ENCODE data around the gene IL31RA. TPM values are rescaled to one million over a fixed set of nuclear protein-coding genes. Genes with fewer than 3 reads are reported as not detected.

IL31RA gene
- total and polyA plus RNA-seq, 10 of the 15 experiments (the other 5 are each of a cell fraction or from before 2014, with no cell fraction given) = 0.03 to 0.31 (median 0.11) TPM; not detected in 2

- in situ Hi-C loops (cut with MboI) (no loop called here), intact Hi-C loops (cut with micrococcal nuclease; ENCODE audit: unreplicated experiment) (no loop called here)
- no peak overlapping the region for H3K27ac ChIP-seq (ENCODE audit: control insufficient read depth, insufficient read depth)
- ChIA-PET POLR2A (interaction anchor here (0.6 kb wide), 1 partner anchor 338 kb away, joined by 6 read pairs; no protein-coding TSS in a partner anchor), CTCF (interaction anchor here (1.3 kb wide), 1 partner anchor 72 kb away, joined by 3 read pairs; no protein-coding TSS in a partner anchor), SMC1A (ENCODE audit: uncharacterized antibody, unreplicated experiment) (interaction anchor here (2.4 kb wide), 2 partner anchors 9 to 26 kb away, joined by 5 to 7 read pairs; no protein-coding TSS in a partner anchor), RAD21 (ENCODE audit: unreplicated experiment) (no interaction called here)
- H3K36me3 ChIP-seq (ENCODE audit: control insufficient read depth in 2 of 2, insufficient read depth in 2 of 2, low read length in 1 of 2) = no peaks in the 10 kb centered on the region
- TF ChIP-seq SPI1 (IDR thresholded peaks at IDR 0.05; ENCODE audit: borderline replicate concordance, insufficient read depth, low read depth, low read length) (0 out of 2 replicates have a peak, but pooled peaks have one; percentile 12), PRDM15 (CRISPR knock-in tag; IDR thresholded peaks at IDR 0.05) (no peak), IKZF1 (conservative IDR thresholded peaks at IDR 0.05) (peak; percentile 23; the same call in 1 of the 2 replicates), ZBTB33 (IDR thresholded peaks at IDR 0.05) (no peak), HDAC6 (IDR thresholded peaks at IDR 0.05; ENCODE audit: unreplicated experiment) (no peak), IRF4 (IDR thresholded peaks at IDR 0.05; ENCODE audit: low read depth, low read length) (no peak), ZNF24 (IDR thresholded peaks at IDR 0.05) (no peak), IKZF2 (IDR thresholded peaks at IDR 0.05) (peak in 1 of 2 experiments; percentile 33; a peak in 1 of 4 replicates), KAT2A (conservative IDR thresholded peaks at IDR 0.05; ENCODE audit: control insufficient read depth, low read depth, low read length) (no peak), PAX8 (IDR thresholded peaks at IDR 0.05) (no peak)
- H3K4me2 ChIP-seq (ENCODE audit: control insufficient read depth, insufficient read depth) = no peak overlapping the region
- H3K9me3 ChIP-seq (replicated peaks; ENCODE audit: control insufficient read depth, insufficient read depth, low read length) = no peaks in the 10 kb centered on the region; the same call in 2 of the 3 replicates
- H3K4me3 ChIP-seq = no peak overlapping the region
- DNase-seq (ENCODE audit: low read depth, low spot score) (no peak), ATAC-seq (no peak; the same call in 2 of the 3 replicates), FAIRE-seq (no peak)
- no peaks in the 10 kb centered on the region for H3K79me2 ChIP-seq (ENCODE audit: control insufficient read depth, insufficient read depth, low read length)
- 56% methylated on average over 9 of the region's 9 CpGs for WGBS (ENCODE audit: insufficient coverage, insufficient replicate concordance, low lambda C conversion rate, missing lambda C conversion rate)
- H2AFZ ChIP-seq (ENCODE audit: control insufficient read depth, low read depth, low read length) = no peak overlapping the region
- BruUV-seq (replicated peaks) = no TSS peak
- H4K20me1 ChIP-seq (ENCODE audit: control insufficient read depth, insufficient read depth) = no peaks in the 10 kb centered on the region
- H3K27me3 ChIP-seq (replicated peaks in 1 of 2; ENCODE audit: control insufficient read depth in 2 of 2, insufficient read depth in 2 of 2, low read length in 1 of 2) = no peaks in the 10 kb centered on the region; a peak in 1 of 4 replicates
- no peaks in the 10 kb centered on the region for H3K4me1 ChIP-seq (ENCODE audit: control insufficient read depth, insufficient read depth, low read length)
- no peak overlapping the region for H3K9ac ChIP-seq (ENCODE audit: control insufficient read depth, insufficient read depth, low read length)
These were observed 13.7 kb downstream of the IL31RA start for GRCh38 chr5:55864606-55865541.

Data from GM12878 (cell line).